HepG2 (cell line): ENCODE results near the gene PRKCB.

Experiments
- ARNT ChIP-seq: fragments of 450-650 bp; IDR thresholded peaks from 2 replicates; pipeline ENCODE4 v1.6.1; 2017
- EZH2 ChIP-seq: conservative IDR thresholded peaks from 2 replicates; pipeline ENCODE4 v1.6.1; 2012; ENCODE audit warnings: mild to moderate bottlenecking, low read depth, low read length, moderate library complexity
- FOXJ3 ChIP-seq: sonication (generic); formaldehyde crosslinking; IDR thresholded peaks from 2 replicates; pipeline ENCODE4 v1.4.0; 2020; ENCODE audit warnings: missing genetic modification reagents, mild to moderate bottlenecking, borderline replicate concordance
- MXD1 ChIP-seq: sonication (generic); formaldehyde crosslinking; IDR thresholded peaks from 2 replicates; pipeline ENCODE4 v1.4.0; 2020; ENCODE audit warnings: mild to moderate bottlenecking, missing genetic modification reagents
- MXI1 ChIP-seq: IDR thresholded peaks from 3 replicates; pipeline ENCODE4 v1.6.1; 2012; ENCODE audit warnings: low read depth, low read length, inconsistent platforms, borderline replicate concordance
- POLR2AphosphoS2 ChIP-seq: IDR thresholded peaks from 2 replicates; pipeline ENCODE4 v1.6.1; 2011; ENCODE audit warnings: low read depth, low read length, improper control_type of control experiment
- USF2 ChIP-seq, 2 experiments: sonication (generic) in 1 of 2; formaldehyde crosslinking in 1 of 2; IDR thresholded peaks; 2 replicates each; pipeline versions ENCODE4 v1.5.1 to v1.6.1; 2011 to 2020; ENCODE audit warnings: borderline replicate concordance in 1 of 2, low read depth in 1 of 2, low read length in 1 of 2, mild to moderate bottlenecking in 1 of 2, missing genetic modification reagents in 1 of 2, moderate library complexity in 1 of 2
- ZNF335 ChIP-seq: sonication (generic); formaldehyde crosslinking; IDR thresholded peaks from 2 replicates; pipeline ENCODE4 v1.4.0; 2020; ENCODE audit warnings: missing genetic modification reagents
- ZNF562 ChIP-seq: sonication (generic); formaldehyde crosslinking; IDR thresholded peaks from 2 replicates; pipeline ENCODE4 v1.8.0; 2022; ENCODE audit warnings: missing genetic modification reagents, borderline replicate concordance

GRCh38 chr16:23801378-23801777 lies 34.4 kb upstream of the PRKCB start:
- TF ChIP-seq MXD1 (CRISPR knock-in tag): no peak
- TF ChIP-seq FOXJ3 (CRISPR knock-in tag): no peak
- no peak for TF ChIP-seq EZH2
- no peak for TF ChIP-seq ZNF562 (CRISPR knock-in tag)
- no peak for TF ChIP-seq MXI1
- TF ChIP-seq ZNF335 (CRISPR knock-in tag): no peak
- TF ChIP-seq ARNT: no peak
- no peak for TF ChIP-seq USF2 (IDR thresholded peaks at IDR 0.05; ENCODE audit: low read depth, low read length)
- no peak for TF ChIP-seq USF2 (CRISPR knock-in tag; IDR thresholded peaks at IDR 0.05; ENCODE audit: borderline replicate concordance)
- TF ChIP-seq POLR2AphosphoS2: no peak
